ENCODE measurements around the gene TMEM72. TPM values are rescaled to one million over a fixed set of nuclear protein-coding genes. Genes with fewer than 3 reads are reported as not detected.
A peak's percentile ranks its signal among the peaks of the same experiment; 100 is the strongest.

The TMEM72 gene
- total RNA-seq, 2 donors from 2014 or later = 1.6 TPM; not detected in 1

- Histone ChIP-seq H3K27ac (no peak overlapping the region), H3K4me1 (replicated peaks) (peaks cover 11% of the 10 kb centered on the region), H3K27me3 (replicated peaks; ENCODE audit: insufficient read depth) (no peaks in the 10 kb centered on the region), H3K9me3 (no peaks in the 10 kb centered on the region), H3K36me3 (no peaks in the 10 kb centered on the region), H3K4me3 (no peak overlapping the region)
- no peak for TF ChIP-seq POLR2A (IDR thresholded peaks at IDR 0.05)
- no peak for TF ChIP-seq CTCF (IDR thresholded peaks at IDR 0.05)
- TF ChIP-seq POLR2AphosphoS5 (IDR thresholded peaks at IDR 0.05) = no peak
- intact Hi-C loops (cut with DNase I) = no loop called here
- 94% methylated on average over 6 of the region's 6 CpGs for WGBS
- no peak for DNase-seq (ENCODE audit: low spot score)
Measured at GRCh38 chr10:44965651-44966097, 54.5 kb downstream of the TMEM72 start.

GRCh38 chr10:44966129-44966815 lies 55.1 kb downstream of the TMEM72 start:
- Histone ChIP-seq H3K9me3 (no peaks in the 10 kb centered on the region), H3K4me1 (replicated peaks) (peaks cover 11% of the 10 kb centered on the region), H3K36me3 (no peaks in the 10 kb centered on the region), H3K27ac (no peak overlapping the region), H3K4me3 (no peak overlapping the region), H3K27me3 (replicated peaks; ENCODE audit: insufficient read depth) (no peaks in the 10 kb centered on the region)
- intact Hi-C loops (cut with DNase I) = no loop called here
- DNase-seq (ENCODE audit: low spot score) = no peak
- TF ChIP-seq POLR2A (IDR thresholded peaks at IDR 0.05) = no peak
- TF ChIP-seq POLR2AphosphoS5 (IDR thresholded peaks at IDR 0.05) = no peak
- TF ChIP-seq CTCF (IDR thresholded peaks at IDR 0.05) = no peak
- 87% methylated on average over 8 of the region's 8 CpGs for WGBS

GRCh38 chr10:44966816-44967509 lies 55.8 kb downstream of the TMEM72 start:
- Histone ChIP-seq H3K4me1 (replicated peaks) (peaks cover 11% of the 10 kb centered on the region), H3K27ac (no peak overlapping the region), H3K9me3 (no peaks in the 10 kb centered on the region), H3K4me3 (no peak overlapping the region), H3K36me3 (no peaks in the 10 kb centered on the region), H3K27me3 (replicated peaks; ENCODE audit: insufficient read depth) (no peaks in the 10 kb centered on the region)
- TF ChIP-seq POLR2A (IDR thresholded peaks at IDR 0.05) (no peak), POLR2AphosphoS5 (IDR thresholded peaks at IDR 0.05) (no peak), CTCF (IDR thresholded peaks at IDR 0.05) (peak in 1 of 4 experiments; percentile 27)
- intact Hi-C loops (cut with DNase I) = no loop called here
- 93% methylated on average over 8 of the region's 8 CpGs for WGBS
- no peak for DNase-seq (ENCODE audit: low spot score)

GRCh38 chr10:44967616-44968015 lies 56.5 kb downstream of the TMEM72 start:
- H3K27me3 ChIP-seq (replicated peaks; ENCODE audit: insufficient read depth) = no peaks in the 10 kb centered on the region
- no peaks in the 10 kb centered on the region for H3K9me3 ChIP-seq
- H3K4me1 ChIP-seq (replicated peaks) = peaks cover 11% of the 10 kb centered on the region
- intact Hi-C loops (cut with DNase I) = no loop called here
- 89% methylated on average over 4 of the region's 4 CpGs for WGBS
- TF ChIP-seq POLR2AphosphoS5 (IDR thresholded peaks at IDR 0.05) = no peak
- TF ChIP-seq CTCF (IDR thresholded peaks at IDR 0.05) = no peak
- TF ChIP-seq POLR2A (IDR thresholded peaks at IDR 0.05) = no peak
- H3K36me3 ChIP-seq = no peaks in the 10 kb centered on the region
- H3K4me3 ChIP-seq = no peak overlapping the region
- no peak overlapping the region for H3K27ac ChIP-seq
- DNase-seq (ENCODE audit: low spot score) = no peak
